T-helper 17 cell (primary cell): Measurements from ENCODE around the gene ZC3H4. TPM values are rescaled to one million over a fixed set of nuclear protein-coding genes. Genes with fewer than 3 reads are reported as not detected.

Source experiments
- ATAC-seq: fragments of 150-1000 bp; cut with Tn5 transposase; 2 replicates; pipeline ENCODE4 v1.10.0; 2021; ENCODE audit warnings: mild to moderate bottlenecking, moderate library complexity
- DNase-seq, 3 donors: peaks; one replicate each; pipeline versions ENCODE4 v3.0.0 to v3.0.0-alpha.2; 2020 to 2021
- H3K9me3 ChIP-seq: one replicate; pipeline ENCODE4 v1.7.0; 2013; ENCODE audit warnings: low read length, mild to moderate bottlenecking; ENCODE audit not compliant: control insufficient read depth, poor library complexity, severe bottlenecking
- H3K27ac Mint-ChIP-seq: one replicate; pipeline ENCODE4 v1.8.0; 2022; ENCODE audit warnings: mild to moderate bottlenecking, moderate library complexity, mixed read lengths
- H3K27me3 Mint-ChIP-seq: one replicate; pipeline ENCODE4 v1.8.0; 2022; ENCODE audit warnings: mixed read lengths
- H3K36me3 Mint-ChIP-seq: one replicate; pipeline ENCODE4 v1.8.0; 2022; ENCODE audit warnings: low read depth, mixed read lengths
- H3K4me1 Mint-ChIP-seq: one replicate; pipeline ENCODE4 v1.8.0; 2022; ENCODE audit warnings: mild to moderate bottlenecking, mixed read lengths
- H3K4me3 Mint-ChIP-seq: one replicate; pipeline ENCODE4 v1.8.0; 2022; ENCODE audit warnings: mild to moderate bottlenecking, moderate library complexity, mixed read lengths
- total RNA-seq, 4 donors: library from RNA in 2 of 4; stranded (reverse) in 2 of 4; gene quantifications; one replicate each; pipeline ENCODE4 v1.2.3 and lab custom pipeline; 2022 to 2026

The ZC3H4 gene
- total RNA-seq, 2 donors from 2014 or later: 58.4 to 60.7 TPM

- H3K27me3 Mint-ChIP-seq: no peaks in the 10 kb centered on the region
- H3K9me3 ChIP-seq: no peaks in the 10 kb centered on the region
- H3K4me3 Mint-ChIP-seq: no peak overlapping the region
- ATAC-seq: no peak
- H3K4me1 Mint-ChIP-seq: peaks cover 15% of the 10 kb centered on the region
- H3K36me3 Mint-ChIP-seq: no peaks in the 10 kb centered on the region
- H3K27ac Mint-ChIP-seq: no peak overlapping the region
- no peak for DNase-seq
Observed at GRCh38 chr19:47037766-47038165, 75.8 kb downstream of the ZC3H4 start.

- Mint-ChIP-seq H3K27ac (peak overlapping the region; percentile 89), H3K27me3 (peaks cover 13% of the 10 kb centered on the region)
Observed at GRCh38 chr19:47036097-47036651, 77.4 kb downstream of the ZC3H4 start.

GRCh38 chr19:47035127-47036096 lies 78.2 kb downstream of the ZC3H4 start:
- peak; percentile 97 for ATAC-seq
- H3K27me3 Mint-ChIP-seq: peaks cover 20% of the 10 kb centered on the region
- H3K36me3 Mint-ChIP-seq: peaks cover 2% of the 10 kb centered on the region
- no peaks in the 10 kb centered on the region for H3K9me3 ChIP-seq
- peaks cover 21% of the 10 kb centered on the region for H3K4me1 Mint-ChIP-seq
- H3K27ac Mint-ChIP-seq: peak overlapping the region; percentile 89
- H3K4me3 Mint-ChIP-seq: peak overlapping the region; percentile 89
- DNase-seq: peak; percentile 83 to 99 (median 93)

More at GRCh38 chr19:47036097-47036651, 77.4 kb downstream of the ZC3H4 start:
- ATAC-seq: peak; percentile 65
- Mint-ChIP-seq H3K4me3 (peak overlapping the region; percentile 89), H3K4me1 (peaks cover 19% of the 10 kb centered on the region), H3K36me3 (no peaks in the 10 kb centered on the region)
- H3K9me3 ChIP-seq: no peaks in the 10 kb centered on the region
- no peak for DNase-seq

GRCh38 chr19:47032171-47032811 lies 81.3 kb downstream of the ZC3H4 start:
- Mint-ChIP-seq H3K27ac (no peak overlapping the region), H3K36me3 (peaks cover 6% of the 10 kb centered on the region), H3K4me3 (no peak overlapping the region), H3K4me1 (peaks cover 21% of the 10 kb centered on the region), H3K27me3 (peaks cover 44% of the 10 kb centered on the region)
- no peaks in the 10 kb centered on the region for H3K9me3 ChIP-seq
- DNase-seq (peak; percentile 55 to 59 (median 56)), ATAC-seq (peak; percentile 44)

GRCh38 chr19:47028195-47028601 lies 85.4 kb downstream of the ZC3H4 start:
- peaks cover 76% of the 10 kb centered on the region for H3K27me3 Mint-ChIP-seq
- H3K4me1 Mint-ChIP-seq: peaks cover 6% of the 10 kb centered on the region
- H3K36me3 Mint-ChIP-seq: peaks cover 6% of the 10 kb centered on the region

GRCh38 chr19:47027586-47028088 lies 85.9 kb downstream of the ZC3H4 start:
- Mint-ChIP-seq H3K27me3 (peaks cover 81% of the 10 kb centered on the region), H3K27ac (no peak overlapping the region), H3K4me1 (peaks cover 9% of the 10 kb centered on the region), H3K36me3 (peaks cover 6% of the 10 kb centered on the region), H3K4me3 (no peak overlapping the region)
- no peaks in the 10 kb centered on the region for H3K9me3 ChIP-seq
- DNase-seq (no peak), ATAC-seq (no peak)

More at GRCh38 chr19:47028195-47028601, 85.4 kb downstream of the ZC3H4 start:
- ATAC-seq (no peak), DNase-seq (no peak)
- H3K9me3 ChIP-seq: no peaks in the 10 kb centered on the region
- no peak overlapping the region for H3K4me3 Mint-ChIP-seq
- no peak overlapping the region for H3K27ac Mint-ChIP-seq

- Mint-ChIP-seq H3K4me3 (no peak overlapping the region), H3K27me3 (peaks cover 82% of the 10 kb centered on the region)
- no peak for ATAC-seq
Observed at GRCh38 chr19:47026889-47027288, 86.7 kb downstream of the ZC3H4 start.

GRCh38 chr19:47026156-47026555 lies 87.4 kb downstream of the ZC3H4 start:
- no peak overlapping the region for H3K27ac Mint-ChIP-seq

More at GRCh38 chr19:47026889-47027288, 86.7 kb downstream of the ZC3H4 start:
- no peak for DNase-seq
- Mint-ChIP-seq H3K36me3 (peaks cover 6% of the 10 kb centered on the region), H3K27ac (no peak overlapping the region), H3K4me1 (peaks cover 5% of the 10 kb centered on the region)
- no peaks in the 10 kb centered on the region for H3K9me3 ChIP-seq

GRCh38 chr19:47024502-47024901 lies 89.1 kb downstream of the ZC3H4 start:
- Mint-ChIP-seq H3K4me1 (peaks cover 8% of the 10 kb centered on the region), H3K27me3 (peaks cover 66% of the 10 kb centered on the region), H3K27ac (no peak overlapping the region), H3K4me3 (no peak overlapping the region), H3K36me3 (peaks cover 3% of the 10 kb centered on the region)
- ATAC-seq: no peak
- DNase-seq: no peak
- H3K9me3 ChIP-seq: no peaks in the 10 kb centered on the region

More at GRCh38 chr19:47026156-47026555, 87.4 kb downstream of the ZC3H4 start:
- H3K4me3 Mint-ChIP-seq: no peak overlapping the region
- no peak for ATAC-seq
- no peak for DNase-seq
- H3K9me3 ChIP-seq: no peaks in the 10 kb centered on the region
- H3K27me3 Mint-ChIP-seq: peaks cover 77% of the 10 kb centered on the region
- peaks cover 6% of the 10 kb centered on the region for H3K4me1 Mint-ChIP-seq
- peaks cover 6% of the 10 kb centered on the region for H3K36me3 Mint-ChIP-seq

- Mint-ChIP-seq H3K4me1 (peaks cover 8% of the 10 kb centered on the region), H3K36me3 (peaks cover 3% of the 10 kb centered on the region), H3K4me3 (peak overlapping the region; percentile 33), H3K27ac (no peak overlapping the region), H3K27me3 (peaks cover 66% of the 10 kb centered on the region)
- ATAC-seq: no peak
- H3K9me3 ChIP-seq: no peaks in the 10 kb centered on the region
- no peak for DNase-seq
Observed at GRCh38 chr19:47023448-47023794, 90.2 kb downstream of the ZC3H4 start.

GRCh38 chr19:47022541-47023447 lies 90.8 kb downstream of the ZC3H4 start:
- Mint-ChIP-seq H3K4me1 (peaks cover 8% of the 10 kb centered on the region), H3K27ac (no peak overlapping the region), H3K27me3 (peaks cover 61% of the 10 kb centered on the region), H3K4me3 (peak overlapping the region; percentile 33), H3K36me3 (peaks cover 3% of the 10 kb centered on the region)
- ATAC-seq (no peak), DNase-seq (no peak)
- H3K9me3 ChIP-seq: no peaks in the 10 kb centered on the region

GRCh38 chr19:47022140-47022536 lies 91.4 kb downstream of the ZC3H4 start:
- H3K27me3 Mint-ChIP-seq: peaks cover 56% of the 10 kb centered on the region
- H3K27ac Mint-ChIP-seq: no peak overlapping the region
- H3K36me3 Mint-ChIP-seq: no peaks in the 10 kb centered on the region
- peaks cover 8% of the 10 kb centered on the region for H3K4me1 Mint-ChIP-seq
- no peaks in the 10 kb centered on the region for H3K9me3 ChIP-seq
- DNase-seq (no peak), ATAC-seq (no peak)
- H3K4me3 Mint-ChIP-seq: no peak overlapping the region
